ENCODE measurements around the gene KCNMB1. TPM values are rescaled to one million over a fixed set of nuclear protein-coding genes. Genes with fewer than 3 reads are reported as not detected.

The KCNMB1 gene
- total RNA-seq, 1 experiment from 2014 or later: 1.00 TPM

GRCh38 chr5:170426149-170426767, 37.1 kb upstream of the KCNMB1 start:
- Histone ChIP-seq H3K36me3 (no peaks in the 10 kb centered on the region), H3K9me3 (replicated peaks) (no peaks in the 10 kb centered on the region), H3K4me3 (no peak overlapping the region), H3K27ac (no peak overlapping the region), H3K27me3 (replicated peaks) (peaks cover 7% of the 10 kb centered on the region; the same call in 1 of the 2 replicates), H3K4me1 (replicated peaks) (no peaks in the 10 kb centered on the region)
- DNase-seq (ENCODE audit: low read depth in 1 of 2, low spot score in 2 of 2): no peak

- H3K27ac ChIP-seq: no peak overlapping the region
- H3K9me3 ChIP-seq (replicated peaks): no peaks in the 10 kb centered on the region
- no peaks in the 10 kb centered on the region for H3K36me3 ChIP-seq
- peaks cover 7% of the 10 kb centered on the region; the same call in 1 of the 2 replicates for H3K27me3 ChIP-seq (replicated peaks)
- no peak overlapping the region for H3K4me3 ChIP-seq
- no peaks in the 10 kb centered on the region for H3K4me1 ChIP-seq (replicated peaks)
- DNase-seq (ENCODE audit: low read depth in 1 of 2, low spot score in 2 of 2): no peak
These were observed 36.6 kb upstream of the KCNMB1 start for GRCh38 chr5:170425731-170426130.

GRCh38 chr5:170424629-170425028, 35.5 kb upstream of the KCNMB1 start:
- no peak overlapping the region for H3K27ac ChIP-seq
- H3K4me1 ChIP-seq (replicated peaks): no peaks in the 10 kb centered on the region
- H3K27me3 ChIP-seq (replicated peaks): peaks cover 7% of the 10 kb centered on the region; the same call in 1 of the 2 replicates
- DNase-seq (ENCODE audit: low read depth in 1 of 2, low spot score in 2 of 2): no peak
- no peaks in the 10 kb centered on the region for H3K9me3 ChIP-seq (replicated peaks)
- H3K36me3 ChIP-seq: no peaks in the 10 kb centered on the region
- H3K4me3 ChIP-seq: no peak overlapping the region

- Histone ChIP-seq H3K4me3 (no peak overlapping the region), H3K9me3 (replicated peaks) (no peaks in the 10 kb centered on the region), H3K4me1 (replicated peaks) (no peaks in the 10 kb centered on the region), H3K36me3 (no peaks in the 10 kb centered on the region), H3K27me3 (replicated peaks) (peaks cover 5% of the 10 kb centered on the region; the same call in 1 of the 2 replicates), H3K27ac (no peak overlapping the region)
- no peak for DNase-seq (ENCODE audit: low read depth in 1 of 2, low spot score in 2 of 2)
These were observed 34.5 kb upstream of the KCNMB1 start for GRCh38 chr5:170423692-170424091.

- no peak for DNase-seq (ENCODE audit: low read depth in 1 of 2, low spot score in 2 of 2)
- H3K9me3 ChIP-seq (replicated peaks): no peaks in the 10 kb centered on the region
- no peaks in the 10 kb centered on the region for H3K36me3 ChIP-seq
- H3K27ac ChIP-seq: no peak overlapping the region
- no peaks in the 10 kb centered on the region for H3K4me1 ChIP-seq (replicated peaks)
- H3K27me3 ChIP-seq (replicated peaks): peaks cover 3% of the 10 kb centered on the region; the same call in 1 of the 2 replicates
- no peak overlapping the region for H3K4me3 ChIP-seq
These were observed 32.7 kb upstream of the KCNMB1 start for GRCh38 chr5:170421826-170422225.

GRCh38 chr5:170420806-170421412, 31.7 kb upstream of the KCNMB1 start:
- Histone ChIP-seq H3K4me3 (no peak overlapping the region), H3K27ac (no peak overlapping the region), H3K27me3 (replicated peaks) (peaks cover 3% of the 10 kb centered on the region; the same call in 1 of the 2 replicates), H3K9me3 (replicated peaks) (no peaks in the 10 kb centered on the region), H3K4me1 (replicated peaks) (no peaks in the 10 kb centered on the region), H3K36me3 (no peaks in the 10 kb centered on the region)
- peak; percentile 48 to 68 for DNase-seq (ENCODE audit: low read depth in 1 of 2, low spot score in 2 of 2)

- Histone ChIP-seq H3K4me3 (no peak overlapping the region), H3K27ac (no peak overlapping the region), H3K4me1 (replicated peaks) (no peaks in the 10 kb centered on the region), H3K9me3 (replicated peaks) (no peaks in the 10 kb centered on the region), H3K27me3 (replicated peaks) (peaks cover 3% of the 10 kb centered on the region; the same call in 1 of the 2 replicates), H3K36me3 (no peaks in the 10 kb centered on the region)
- no peak for DNase-seq (ENCODE audit: low read depth in 1 of 2, low spot score in 2 of 2)
These were observed 30.5 kb upstream of the KCNMB1 start for GRCh38 chr5:170419643-170420042.

- H3K9me3 ChIP-seq (replicated peaks): no peaks in the 10 kb centered on the region
- no peaks in the 10 kb centered on the region for H3K4me1 ChIP-seq (replicated peaks)
- no peak for DNase-seq (ENCODE audit: low read depth in 1 of 2, low spot score in 2 of 2)
- H3K27me3 ChIP-seq (replicated peaks): peaks cover 3% of the 10 kb centered on the region; the same call in 1 of the 2 replicates
- H3K27ac ChIP-seq: no peak overlapping the region
- no peaks in the 10 kb centered on the region for H3K36me3 ChIP-seq
- H3K4me3 ChIP-seq: no peak overlapping the region
These were observed 29.6 kb upstream of the KCNMB1 start for GRCh38 chr5:170418736-170419135.

- Histone ChIP-seq H3K4me1 (replicated peaks) (no peaks in the 10 kb centered on the region), H3K4me3 (no peak overlapping the region)
- no peak for DNase-seq (ENCODE audit: low read depth in 1 of 2, low spot score in 2 of 2)
These were observed 27.4 kb upstream of the KCNMB1 start for GRCh38 chr5:170416526-170416925.

GRCh38 chr5:170414786-170415185, 25.6 kb upstream of the KCNMB1 start:
- no peak overlapping the region for H3K27ac ChIP-seq

More at GRCh38 chr5:170416526-170416925, 27.4 kb upstream of the KCNMB1 start:
- H3K36me3 ChIP-seq: no peaks in the 10 kb centered on the region
- no peaks in the 10 kb centered on the region for H3K9me3 ChIP-seq (replicated peaks)
- H3K27me3 ChIP-seq (replicated peaks): no peaks in the 10 kb centered on the region; the same call in 1 of the 2 replicates
- no peak overlapping the region for H3K27ac ChIP-seq

GRCh38 chr5:170413897-170414296, 24.7 kb upstream of the KCNMB1 start:
- Histone ChIP-seq H3K9me3 (replicated peaks) (no peaks in the 10 kb centered on the region), H3K27ac (no peak overlapping the region), H3K27me3 (replicated peaks) (no peaks in the 10 kb centered on the region), H3K36me3 (no peaks in the 10 kb centered on the region), H3K4me1 (replicated peaks) (no peaks in the 10 kb centered on the region), H3K4me3 (no peak overlapping the region)
- no peak for DNase-seq (ENCODE audit: low read depth in 1 of 2, low spot score in 2 of 2)

More at GRCh38 chr5:170414786-170415185, 25.6 kb upstream of the KCNMB1 start:
- Histone ChIP-seq H3K27me3 (replicated peaks) (no peaks in the 10 kb centered on the region), H3K4me1 (replicated peaks) (no peaks in the 10 kb centered on the region), H3K36me3 (no peaks in the 10 kb centered on the region), H3K9me3 (replicated peaks) (no peaks in the 10 kb centered on the region), H3K4me3 (no peak overlapping the region)
- no peak for DNase-seq (ENCODE audit: low read depth in 1 of 2, low spot score in 2 of 2)

GRCh38 chr5:170411100-170411499, 21.9 kb upstream of the KCNMB1 start:
- no peak for DNase-seq (ENCODE audit: low read depth in 1 of 2, low spot score in 2 of 2)
- H3K27ac ChIP-seq: no peak overlapping the region
- H3K4me1 ChIP-seq (replicated peaks): no peaks in the 10 kb centered on the region
- H3K9me3 ChIP-seq (replicated peaks): no peaks in the 10 kb centered on the region
- H3K27me3 ChIP-seq (replicated peaks): 0 out of 2 replicates have a peak, but pooled peaks cover 4% of the 10 kb centered on the region
- H3K36me3 ChIP-seq: no peaks in the 10 kb centered on the region
- H3K4me3 ChIP-seq: no peak overlapping the region

GRCh38 chr5:170410401-170410800, 21.2 kb upstream of the KCNMB1 start:
- H3K9me3 ChIP-seq (replicated peaks): no peaks in the 10 kb centered on the region
- no peak for DNase-seq (ENCODE audit: low read depth in 1 of 2, low spot score in 2 of 2)
- H3K36me3 ChIP-seq: no peaks in the 10 kb centered on the region
- H3K27me3 ChIP-seq (replicated peaks): 0 out of 2 replicates have a peak, but pooled peaks cover 4% of the 10 kb centered on the region
- no peaks in the 10 kb centered on the region for H3K4me1 ChIP-seq (replicated peaks)
- H3K4me3 ChIP-seq: no peak overlapping the region
- H3K27ac ChIP-seq: no peak overlapping the region

- Histone ChIP-seq H3K4me1 (replicated peaks) (no peaks in the 10 kb centered on the region), H3K36me3 (no peaks in the 10 kb centered on the region), H3K4me3 (no peak overlapping the region), H3K27ac (no peak overlapping the region), H3K9me3 (replicated peaks) (no peaks in the 10 kb centered on the region), H3K27me3 (replicated peaks) (0 out of 2 replicates have a peak, but pooled peaks cover 4% of the 10 kb centered on the region)
- DNase-seq (ENCODE audit: low read depth in 1 of 2, low spot score in 2 of 2): no peak
These were observed 19.9 kb upstream of the KCNMB1 start for GRCh38 chr5:170408877-170409660.
